ENCODE results near the gene BMAL1. TPM values are rescaled to one million over a fixed set of nuclear protein-coding genes. Genes with fewer than 3 reads are reported as not detected.

The BMAL1 gene
- total RNA-seq, 6 experiments from 2014 or later, result 6.9 to 10.4 (median 7.5) TPM

DNA sequence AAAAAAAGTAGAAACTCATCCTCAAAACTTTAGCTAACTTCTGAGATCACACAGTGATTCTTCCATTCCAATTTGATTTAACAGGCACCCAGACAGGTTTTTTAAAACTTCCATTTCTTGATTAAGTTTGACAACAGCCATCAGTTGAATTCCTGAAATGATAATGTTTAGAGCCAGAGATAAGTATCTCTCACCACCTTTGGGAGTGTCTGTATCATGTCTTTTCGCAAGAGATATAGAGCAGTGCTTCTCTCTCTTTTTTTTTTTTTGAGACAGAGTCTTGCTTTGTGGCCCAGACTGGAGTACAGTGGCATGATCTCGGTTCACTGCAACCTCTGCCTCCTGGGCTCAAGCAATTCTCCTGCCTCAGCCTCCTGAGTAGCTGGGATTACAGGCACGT lies 41.7 kb upstream of the BMAL1 start:
- H3K27ac Mint-ChIP-seq, result no peak overlapping the region
- no peaks in the 10 kb centered on the region for H3K27me3 Mint-ChIP-seq (ENCODE audit: insufficient read depth)
- TF ChIP-seq CTCF (IDR thresholded peaks at IDR 0.05), result no peak
- H3K36me3 Mint-ChIP-seq (ENCODE audit: low read depth), result peaks cover 10% of the 10 kb centered on the region
- H3K4me1 Mint-ChIP-seq (ENCODE audit: low read depth), result peaks cover 30% of the 10 kb centered on the region
- H3K4me3 Mint-ChIP-seq, result no peak overlapping the region
- peaks cover 9% of the 10 kb centered on the region; the same call in 1 of the 2 replicates for H3K9me3 Mint-ChIP-seq
- no peak for DNase-seq

DNA sequence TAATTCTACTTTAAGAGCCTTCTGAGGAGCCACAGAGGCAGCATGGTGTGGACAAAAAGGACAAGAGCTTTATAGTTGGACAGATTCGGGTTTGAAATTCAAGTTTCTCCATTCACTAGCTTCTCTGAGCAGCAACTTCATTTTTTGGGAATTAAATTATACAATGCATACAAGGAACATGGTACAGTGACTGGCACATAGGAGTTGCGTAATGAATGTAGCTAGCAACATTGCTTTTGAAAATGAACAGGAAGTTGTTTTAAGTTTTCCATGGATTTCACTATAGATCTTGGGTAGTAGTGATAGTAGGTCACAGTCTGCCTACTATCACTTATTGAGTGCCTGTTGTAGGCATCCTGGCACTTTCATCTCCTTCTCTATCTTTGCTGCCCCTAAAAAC lies 41.0 kb upstream of the BMAL1 start:
- peaks cover 30% of the 10 kb centered on the region for H3K4me1 Mint-ChIP-seq (ENCODE audit: low read depth)
- H3K27me3 Mint-ChIP-seq (ENCODE audit: insufficient read depth), result no peaks in the 10 kb centered on the region
- DNase-seq, result no peak
- H3K27ac Mint-ChIP-seq, result no peak overlapping the region
- peaks cover 10% of the 10 kb centered on the region for H3K36me3 Mint-ChIP-seq (ENCODE audit: low read depth)
- H3K4me3 Mint-ChIP-seq, result no peak overlapping the region
- peaks cover 9% of the 10 kb centered on the region; the same call in 1 of the 2 replicates for H3K9me3 Mint-ChIP-seq
- no peak for TF ChIP-seq CTCF (IDR thresholded peaks at IDR 0.05)

DNA sequence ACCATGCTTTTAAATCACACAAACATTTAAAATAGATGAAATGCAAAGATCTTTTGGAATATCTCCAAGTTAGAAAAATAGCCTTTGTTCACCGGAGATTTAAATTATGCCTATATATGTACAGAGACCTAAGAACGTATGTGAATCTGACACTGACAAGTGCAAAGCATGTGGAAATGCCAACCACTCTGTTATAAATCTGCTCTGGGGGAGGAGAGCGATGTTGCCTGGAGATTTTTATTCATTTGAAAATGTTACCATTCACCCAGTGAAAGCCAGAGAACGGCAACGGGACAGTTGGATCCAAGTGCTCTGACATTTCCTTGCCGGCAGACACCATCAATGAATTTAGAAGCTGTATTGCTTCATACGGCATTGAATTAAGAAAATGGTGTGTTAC lies 39.8 kb upstream of the BMAL1 start:
- Mint-ChIP-seq H3K36me3 (ENCODE audit: low read depth) (peaks cover 10% of the 10 kb centered on the region), H3K9me3 (peaks cover 9% of the 10 kb centered on the region; the same call in 1 of the 2 replicates), H3K4me1 (ENCODE audit: low read depth) (peaks cover 30% of the 10 kb centered on the region), H3K4me3 (no peak overlapping the region), H3K27ac (no peak overlapping the region), H3K27me3 (ENCODE audit: insufficient read depth) (no peaks in the 10 kb centered on the region)
- DNase-seq, result no peak
- no peak for TF ChIP-seq CTCF (IDR thresholded peaks at IDR 0.05)

DNA sequence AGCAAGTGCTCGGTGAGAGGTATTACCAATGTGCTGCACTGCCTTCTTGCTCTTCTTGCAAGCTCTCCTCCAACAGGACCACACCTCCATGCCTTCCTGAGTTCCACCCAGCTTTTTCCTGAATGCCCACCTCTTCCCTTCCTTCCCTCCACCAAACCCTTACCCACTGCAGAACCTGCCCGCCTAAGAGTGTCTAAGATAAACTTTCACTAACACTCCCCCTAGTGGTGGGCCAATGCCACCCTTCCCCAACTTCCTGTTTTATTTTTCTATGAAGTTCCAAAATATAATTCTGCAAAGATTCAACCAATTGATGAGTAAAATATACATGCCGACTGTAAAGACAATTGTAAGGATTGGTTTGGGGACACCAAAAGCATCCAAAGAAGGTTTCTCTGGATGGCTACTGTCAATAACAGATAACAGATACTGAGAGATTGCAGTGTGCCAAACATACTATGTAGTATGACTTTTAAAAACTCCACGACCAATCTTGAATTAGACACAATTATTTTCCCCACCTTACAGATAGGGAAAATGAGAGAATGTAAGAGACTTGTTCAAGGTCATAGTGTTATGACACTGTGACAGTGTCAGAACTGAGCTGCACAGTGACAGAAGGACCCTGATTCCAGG lies 38.6 kb upstream of the BMAL1 start:
- Mint-ChIP-seq H3K9me3 (peaks cover 9% of the 10 kb centered on the region; the same call in 1 of the 2 replicates), H3K27me3 (ENCODE audit: insufficient read depth) (no peaks in the 10 kb centered on the region), H3K36me3 (ENCODE audit: low read depth) (peaks cover 10% of the 10 kb centered on the region), H3K4me1 (ENCODE audit: low read depth) (peaks cover 20% of the 10 kb centered on the region), H3K27ac (no peak overlapping the region), H3K4me3 (no peak overlapping the region)
- TF ChIP-seq CTCF (IDR thresholded peaks at IDR 0.05), result peak; percentile 97
- DNase-seq, result peak; percentile 29

GRCh38 chr11:13242564-13242963 lies 35.0 kb upstream of the BMAL1 start:
- no peak for TF ChIP-seq CTCF (IDR thresholded peaks at IDR 0.05)
- Mint-ChIP-seq H3K27me3 (ENCODE audit: insufficient read depth) (peaks cover 3% of the 10 kb centered on the region; the same call in 1 of the 2 replicates), H3K4me1 (ENCODE audit: low read depth) (peaks cover 20% of the 10 kb centered on the region), H3K4me3 (no peak overlapping the region), H3K36me3 (ENCODE audit: low read depth) (peaks cover under 1% of the 10 kb centered on the region; the same call in 1 of the 2 replicates), H3K9me3 (no peaks in the 10 kb centered on the region), H3K27ac (no peak overlapping the region)
- DNase-seq, result no peak

Measured in HFFc6 (cell line).